Ovary (tissue), 9 donors: ENCODE data around the gene NEUROD4. TPM values are rescaled to one million over a fixed set of nuclear protein-coding genes. Genes with fewer than 3 reads are reported as not detected.
"Not testable (repeated sequence)": the region's sequence is repeated elsewhere in the genome, so short reads cannot be mapped to it uniquely, and the experiment has no call there.

Experiments
- DNase-seq, 5 donors: peaks; one replicate each; pipeline ENCODE4 v3.0.0-alpha.2; 2019 to 2020
- H3K27ac ChIP-seq, 2 donors: fragments of 200-600 bp; one replicate each; pipeline versions ENCODE4 v1.5.1 to v1.8.0; 2019 to 2022
- H3K27me3 ChIP-seq: fragments of 200-600 bp; one replicate; pipeline ENCODE4 v1.8.0; 2022
- H3K36me3 ChIP-seq: fragments of 200-600 bp; sonication (generic); one replicate; pipeline ENCODE4 v1.5.1; 2019
- H3K4me1 ChIP-seq: one replicate; pipeline ENCODE4 v1.8.1; 2013; ENCODE audit warnings: mild to moderate bottlenecking, moderate library complexity; ENCODE audit not compliant: insufficient read depth
- H3K4me3 ChIP-seq: fragments of 200-600 bp; sonication (generic); one replicate; pipeline ENCODE4 v1.5.1; 2017
- H3K9me3 ChIP-seq, 2 donors: fragments of 200-600 bp in 1 of 2; sonication (generic) in 1 of 2; one replicate each; pipeline versions ENCODE4 v1.5.1 to v1.8.1; 2013 to 2019; ENCODE audit warnings: mild to moderate bottlenecking in 1 of 2, moderate library complexity in 1 of 2
- CTCF ChIP-seq, 3 donors: fragments of 450-650 bp in 2 of 3; fragments of 200-600 bp in 1 of 3; IDR thresholded peaks; one replicate each; pipeline versions ENCODE4 v1.5.1 to v1.8.0; 2016 to 2022; ENCODE audit warnings: antibody characterized with exemption in 3 of 3, mild to moderate bottlenecking in 1 of 3
- EP300 ChIP-seq: sonication (generic); formaldehyde crosslinking; IDR thresholded peaks from one replicate; pipeline ENCODE4 v1.6.1; 2017; ENCODE audit warnings: antibody characterized with exemption
- POLR2A ChIP-seq: fragments of 450-650 bp; IDR thresholded peaks from one replicate; pipeline ENCODE4 v1.6.1; 2017; ENCODE audit warnings: antibody characterized with exemption, mild to moderate bottlenecking, moderate library complexity
- WGBS, 3 donors: extraction: QIAGEN DNeasy Blood & Tissue Kit in 1 of 3; methylation state at CpG; one replicate each; pipeline versions ENCODE4 v1.1.5 to v1.1.7; 2013 to 2017; 5-methylcytosine and 5-hydroxymethylcytosine counted together
- intact Hi-C, 4 donors: fragments of 100-400 bp; cut with DNase I; formaldehyde crosslinking; loops; one replicate each; pipeline versions ENCODE4 v1.11.0 to v1.15.1; 2022 to 2023
- polyA plus RNA-seq, 2 donors: library from polyadenylated mRNA; stranded (reverse); fragments of 200-250 nt in 1 of 2; fragments of 350-450 nt in 1 of 2; fragmentation: Illumina TruSeq in 1 of 2; extraction: RNeasy Lipid Tissue Mini Kit (QIAGEN cat#74804) in 1 of 2; gene quantifications; one replicate each; pipeline ENCODE4 v1.2.3, GENCODE V29; 2013 to 2014
- total RNA-seq, 7 donors: library from RNA; depleted of rRNA in 2 of 7; stranded (reverse); fragments of >200 nt in 2 of 7; fragmentation: NEBNext Ultra II Directional in 3 of 7; extraction: Animal tissue kit (Norgen Biotek cat#: 25700) in 3 of 7; gene quantifications; one replicate each; pipeline versions ENCODE4 v1.1.0 to v1.2.4, GENCODE V29; 2016 to 2023
- donor health status: DM: no; HTN: no; CAD: no; lungs with moderate emphysema.
- donor health status: DM: no; HTN: no; CAD: no.
- donor health status: Bipolar disorder and iron deficiency.
- donor health status: DM: yes; HTN: yes; CAD: no.
- donor health status: DM: no; HTN: no; CAD: no.
- donor health status: DM: yes; HTN: yes; CAD: no.

The NEUROD4 gene
- total and polyA plus RNA-seq, 9 donors = not detected

GRCh38 chr12:54980341-54980740, 39.4 kb upstream of the NEUROD4 start:
- no peak for TF ChIP-seq EP300
- no peak for TF ChIP-seq POLR2A
- no peak for TF ChIP-seq CTCF (IDR thresholded peaks at IDR 0.05)
- no peak overlapping the region for H3K27ac ChIP-seq
- no peaks in the 10 kb centered on the region for H3K27me3 ChIP-seq
- no peak for DNase-seq
- no peaks in the 10 kb centered on the region for H3K36me3 ChIP-seq
- H3K9me3 ChIP-seq = no peaks in the 10 kb centered on the region
- H3K4me3 ChIP-seq = no peak overlapping the region
- H3K4me1 ChIP-seq = peaks cover 3% of the 10 kb centered on the region
- intact Hi-C loops = no loop called here
- 70 to 75% (median 73%) methylated on average over 5 of the region's 5 CpGs for WGBS, 3 donors

- H3K36me3 ChIP-seq = no peaks in the 10 kb centered on the region
- no peak for DNase-seq
- no peak overlapping the region for H3K4me3 ChIP-seq
- no peaks in the 10 kb centered on the region for H3K27me3 ChIP-seq
- no peak overlapping the region for H3K27ac ChIP-seq
- peaks cover under 1% of the 10 kb centered on the region for H3K4me1 ChIP-seq
- intact Hi-C loops = no loop called here
- 89 to 98% (median 94%) methylated on average over 2 of the region's 2 CpGs for WGBS, 3 donors
- TF ChIP-seq CTCF (IDR thresholded peaks at IDR 0.05) (no peak), EP300 (no peak), POLR2A (no peak)
- H3K9me3 ChIP-seq = no peaks in the 10 kb centered on the region
Measured at GRCh38 chr12:54981796-54982195, 38.0 kb upstream of the NEUROD4 start.

GRCh38 chr12:54983536-54984101, 36.2 kb upstream of the NEUROD4 start:
- Histone ChIP-seq H3K36me3 (no peaks in the 10 kb centered on the region), H3K27ac (no peak overlapping the region), H3K4me3 (no peak overlapping the region), H3K27me3 (no peaks in the 10 kb centered on the region), H3K4me1 (peaks cover 2% of the 10 kb centered on the region), H3K9me3 (no peaks in the 10 kb centered on the region)
- TF ChIP-seq CTCF (IDR thresholded peaks at IDR 0.05) = no peak
- no peak for TF ChIP-seq POLR2A
- TF ChIP-seq EP300 = no peak
- DNase-seq = no peak
- intact Hi-C loops = no loop called here
- 78 to 89% (median 85%) methylated on average over 2 of the region's 2 CpGs for WGBS, 3 donors

GRCh38 chr12:54984658-54985376, 35.0 kb upstream of the NEUROD4 start, which contains the start of gene TESPA1:
Gene TESPA1 (minus strand): TSS chr12:54984762. CDS start chr12:54974562, 10,200 bp downstream.
- H3K9me3 ChIP-seq = no peaks in the 10 kb centered on the region
- WGBS, 3 donors = 12 to 16% (median 13%) methylated on average over 12 of the region's 12 CpGs
- intact Hi-C loops = no loop called here
- no peaks in the 10 kb centered on the region for H3K27me3 ChIP-seq
- peaks cover 4% of the 10 kb centered on the region for H3K4me1 ChIP-seq
- peak; percentile 46 to 68 (median 55) for DNase-seq
- TF ChIP-seq EP300 (no peak), POLR2A (no peak), CTCF (IDR thresholded peaks at IDR 0.05) (no peak)
- H3K27ac ChIP-seq = peak within 1 kb of the TSS in 1 of 2 donors; percentile 74
- no peaks in the 10 kb centered on the region for H3K36me3 ChIP-seq
- H3K4me3 ChIP-seq = no peak within 1 kb of the TSS

- intact Hi-C loops, H3K27me3 ChIP-seq, H3K4me3 ChIP-seq, H3K9me3 ChIP-seq, H3K36me3 ChIP-seq, H3K27ac ChIP-seq, DNase-seq, H3K4me1 ChIP-seq: not testable (repeated sequence)
- WGBS, 3 donors = 95 to 97% (median 96%) methylated on average over 3 of the region's 3 CpGs
Measured at GRCh38 chr12:54986773-54987172, 33.0 kb upstream of the NEUROD4 start.
